Stimulated activated CD8-positive, alpha-beta memory T cell treated with anti-CD3 and anti-CD28 coated beads, Interleukin-15, amount 100 ng/mL, for 1 hour (primary cell): ENCODE data around the gene NXF2.
"Not testable (repeated sequence)": the region's sequence is repeated elsewhere in the genome, so short reads cannot be mapped to it uniquely, and the experiment has no call there.

Source experiments
- DNase-seq: peaks from one replicate; pipeline ENCODE4 v3.0.0-alpha.2; 2020; ENCODE audit warnings: low read depth

Gene NXF2, protein sequence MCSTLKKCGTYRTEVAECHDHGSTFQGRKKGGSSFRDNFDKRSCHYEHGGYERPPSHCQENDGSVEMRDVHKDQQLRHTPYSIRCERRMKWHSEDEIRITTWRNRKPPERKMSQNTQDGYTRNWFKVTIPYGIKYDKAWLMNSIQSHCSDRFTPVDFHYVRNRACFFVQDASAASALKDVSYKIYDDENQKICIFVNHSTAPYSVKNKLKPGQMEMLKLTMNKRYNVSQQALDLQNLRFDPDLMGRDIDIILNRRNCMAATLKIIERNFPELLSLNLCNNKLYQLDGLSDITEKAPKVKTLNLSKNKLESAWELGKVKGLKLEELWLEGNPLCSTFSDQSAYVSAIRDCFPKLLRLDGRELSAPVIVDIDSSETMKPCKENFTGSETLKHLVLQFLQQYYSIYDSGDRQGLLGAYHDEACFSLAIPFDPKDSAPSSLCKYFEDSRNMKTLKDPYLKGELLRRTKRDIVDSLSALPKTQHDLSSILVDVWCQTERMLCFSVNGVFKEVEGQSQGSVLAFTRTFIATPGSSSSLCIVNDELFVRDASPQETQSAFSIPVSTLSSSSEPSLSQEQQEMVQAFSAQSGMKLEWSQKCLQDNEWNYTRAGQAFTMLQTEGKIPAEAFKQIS

DNA sequence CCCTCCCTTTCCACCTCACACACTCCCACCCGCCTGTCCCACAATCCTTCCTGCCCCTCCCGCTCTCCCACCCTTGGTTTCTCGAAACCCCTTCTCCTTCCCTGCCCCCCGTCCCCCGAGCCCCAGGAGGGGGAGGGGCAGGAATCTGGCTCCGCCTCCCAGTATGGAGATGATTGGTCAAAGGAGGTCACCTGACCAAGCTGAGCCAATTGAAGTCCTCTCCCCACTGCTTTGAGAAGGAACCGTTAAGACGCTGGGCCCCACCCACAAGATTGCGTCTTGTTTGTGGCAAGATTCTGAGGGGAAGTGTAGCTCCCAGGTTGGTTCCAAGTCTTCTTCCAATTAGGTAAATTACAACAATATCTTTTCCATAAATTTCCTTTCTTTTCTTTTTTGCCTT lies at the start of gene NXF2:
Gene NXF2, plus strand, starts transcription at position 275 of the 400 bp plus-strand sequence. CDS start 59,912 bp downstream, outside the sequence.
- DNase-seq = not testable (repeated sequence)

DNA sequence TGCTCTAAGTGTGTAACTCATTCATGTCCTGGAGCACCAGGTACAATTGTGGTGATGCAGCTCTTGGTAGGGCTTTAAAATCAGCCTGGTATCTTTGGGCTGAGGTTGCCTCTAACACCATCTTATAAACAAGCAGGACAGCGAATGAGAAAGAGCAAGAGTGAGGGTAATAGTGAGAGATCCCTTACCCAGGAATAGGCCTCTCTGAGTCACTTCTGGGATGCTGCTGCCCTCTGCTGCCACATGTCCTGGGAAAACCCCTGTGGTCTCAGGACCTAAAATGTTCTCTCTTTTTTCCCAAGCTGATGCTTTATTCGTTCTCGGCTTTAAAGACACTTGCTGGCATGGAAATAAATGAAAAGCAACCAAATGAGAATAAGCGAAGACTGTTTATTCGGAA lies 39.0 kb upstream of the NXF2 start:
- DNase-seq = not testable (repeated sequence)

DNA sequence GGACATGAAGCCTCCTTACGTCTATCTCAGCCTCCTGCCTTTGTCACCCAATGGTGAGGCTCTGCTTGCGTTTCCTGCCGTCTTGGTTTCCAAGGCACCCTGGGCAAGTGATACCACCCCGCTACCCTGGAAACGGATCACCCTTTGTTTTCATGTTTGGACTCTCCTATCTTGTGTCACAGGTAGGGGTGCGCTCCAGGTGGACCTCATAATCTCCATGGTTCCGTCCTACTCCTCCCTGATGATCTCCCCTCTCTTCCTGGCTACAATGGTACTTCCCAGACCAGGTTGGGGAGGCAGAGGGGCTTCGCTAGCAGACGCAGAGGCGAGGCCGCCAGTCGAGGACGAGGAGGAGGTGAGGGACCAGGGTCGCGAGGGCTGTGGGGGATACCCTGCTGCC lies 32.0 kb upstream of the NXF2 start, which contains the start of gene TCP11X1:
Gene TCP11X1, plus strand, starts transcription at position 316 of the 400 bp plus-strand sequence.
- DNase-seq = not testable (repeated sequence)

DNA sequence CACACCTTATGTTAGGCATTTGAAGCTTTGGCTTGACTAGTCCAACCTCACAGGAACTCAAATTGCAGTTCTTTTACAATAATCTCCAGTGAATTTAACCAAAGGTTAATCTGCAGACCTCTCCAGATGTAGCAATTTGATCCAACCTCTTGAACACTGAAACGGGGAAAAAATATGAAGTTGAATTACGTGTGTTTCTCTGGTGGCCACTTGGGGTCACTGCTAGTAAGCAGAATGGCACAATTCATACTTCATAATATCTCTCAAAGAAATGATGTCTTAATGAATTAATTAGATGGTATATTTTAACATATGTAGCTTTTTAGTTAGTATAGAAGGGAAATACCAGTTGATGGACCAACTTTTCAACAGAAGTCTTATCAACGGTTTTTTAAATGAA lies 30.5 kb upstream of the NXF2 start:
- DNase-seq = not testable (repeated sequence)

DNA sequence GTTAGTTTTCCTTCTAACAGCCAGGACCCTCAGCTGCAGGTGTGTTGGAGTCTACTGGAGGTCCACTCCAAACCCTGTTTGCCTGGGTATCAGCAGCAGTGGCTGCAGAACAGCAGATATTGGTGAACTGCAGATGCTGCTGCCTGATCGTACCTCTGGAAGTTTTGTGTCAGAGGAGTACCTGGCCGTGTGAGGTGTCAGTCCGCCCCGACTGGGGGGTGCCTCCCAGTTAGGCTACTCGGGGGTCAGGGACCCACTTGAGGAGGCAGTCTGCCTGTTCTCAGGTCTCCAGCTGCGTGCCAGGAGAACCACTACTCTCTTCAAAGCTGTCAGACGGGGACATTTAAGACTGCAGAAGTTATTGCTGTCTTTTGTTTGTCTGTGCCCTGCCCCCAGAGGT lies 11.3 kb upstream of the NXF2 start:
- not testable (repeated sequence) for DNase-seq

DNA sequence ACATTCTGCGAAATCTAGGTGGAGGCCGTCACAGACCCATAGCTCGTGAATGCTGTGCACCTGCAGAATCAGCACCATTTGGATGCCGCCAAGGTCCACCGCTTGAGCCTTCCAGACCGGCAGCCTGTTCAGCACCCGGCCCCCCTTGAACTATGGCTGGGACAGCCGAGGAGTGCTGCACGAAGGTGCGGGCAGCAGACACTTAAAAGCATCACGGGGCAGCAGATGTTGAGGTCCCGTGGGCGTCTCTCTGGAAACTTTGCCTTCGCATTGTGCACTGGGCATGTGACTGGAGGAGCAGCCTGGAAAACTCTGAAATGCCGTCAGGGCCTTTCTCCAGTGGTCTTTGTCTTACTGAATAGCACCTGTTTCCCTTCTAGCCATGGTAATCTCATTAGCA lies 6.7 kb upstream of the NXF2 start:
- DNase-seq = not testable (repeated sequence)

DNA sequence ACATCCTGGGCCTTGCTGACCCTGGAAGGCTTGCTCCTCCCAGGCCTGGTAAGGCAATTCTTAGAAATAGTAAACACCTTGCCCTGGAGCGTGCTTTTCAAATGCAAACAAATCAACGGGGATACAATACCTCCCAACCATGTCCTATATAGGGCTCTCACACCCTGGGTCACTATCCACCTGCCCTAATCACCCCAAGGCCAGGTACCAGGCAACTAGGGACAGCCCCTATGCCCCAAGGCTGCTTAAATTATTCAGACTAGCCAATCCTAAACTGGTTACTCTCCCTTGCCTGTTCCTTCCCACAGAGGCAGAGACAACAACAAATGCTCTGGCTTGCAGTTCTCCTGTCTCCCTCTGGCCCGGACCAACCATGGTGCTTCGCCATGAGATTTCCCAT lies 25.3 kb downstream of the NXF2 start:
- DNase-seq = not testable (repeated sequence)

DNA sequence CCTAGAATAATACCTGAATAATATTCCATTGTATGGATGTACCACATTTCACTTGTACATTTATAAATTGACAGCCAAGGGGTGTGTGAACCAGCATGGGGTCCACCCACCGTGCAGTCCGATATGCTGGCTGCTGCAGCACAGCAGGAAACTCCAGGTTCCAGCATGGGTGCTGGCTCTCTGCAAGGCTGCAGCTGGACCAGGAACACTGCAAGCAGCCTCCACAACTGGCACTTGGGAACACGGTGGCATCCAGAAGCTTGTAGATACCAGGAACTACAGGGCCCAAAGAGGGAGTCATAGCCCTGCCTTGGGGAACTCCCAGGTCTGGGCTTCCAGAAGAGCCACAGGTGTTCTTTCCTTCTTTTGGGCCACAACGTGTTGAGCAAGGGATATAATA lies 91.2 kb downstream of the NXF2 start:
- DNase-seq = no peak

DNA sequence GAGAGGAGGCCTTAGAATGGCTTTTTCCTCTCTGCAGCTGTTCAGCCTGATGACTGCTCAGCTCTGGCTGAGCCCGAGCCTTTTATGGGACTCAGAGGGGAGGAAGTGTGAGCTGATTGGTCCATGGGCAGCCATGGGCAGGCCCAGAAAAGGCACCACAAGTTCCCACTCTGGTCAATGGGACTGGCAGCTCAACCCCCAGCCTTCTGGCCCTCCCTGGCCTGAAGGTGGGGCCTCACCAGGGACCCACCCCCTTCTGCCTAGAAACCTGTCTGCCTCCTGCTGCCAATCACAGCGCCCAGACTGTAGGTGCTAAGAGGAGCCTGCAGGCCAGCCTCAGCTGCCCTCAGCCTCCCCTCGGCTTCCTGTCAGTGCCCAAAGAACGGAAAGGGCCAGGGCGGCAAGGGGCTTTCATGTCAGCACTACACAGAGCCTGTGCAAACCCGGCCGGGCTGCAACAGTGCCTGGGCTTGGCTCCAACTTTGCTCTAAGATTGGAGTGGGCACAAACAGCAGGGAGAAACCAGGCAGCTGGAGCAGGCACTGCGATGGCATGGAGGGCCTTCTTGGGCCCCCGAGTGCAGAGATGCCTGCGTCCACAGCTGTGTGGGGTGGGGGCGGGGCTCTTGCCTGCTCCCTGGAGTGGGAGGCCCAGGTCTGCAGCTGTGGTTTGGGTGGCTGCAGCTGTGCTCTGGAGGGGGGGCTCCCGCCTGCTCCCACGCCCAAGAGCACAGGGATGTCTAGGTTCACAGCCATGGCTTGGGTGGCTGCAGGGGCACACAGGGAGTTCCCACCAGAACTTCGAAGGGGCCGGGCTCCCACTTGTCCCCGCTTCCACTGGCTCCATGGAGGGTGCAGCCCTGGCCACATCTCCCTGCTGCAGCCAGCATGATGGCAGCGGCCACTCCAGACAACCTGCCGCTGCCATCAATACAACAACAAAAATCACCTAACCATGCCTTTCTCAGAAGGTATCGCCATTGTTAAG lies 92.6 kb downstream of the NXF2 start:
- DNase-seq = no peak

DNA sequence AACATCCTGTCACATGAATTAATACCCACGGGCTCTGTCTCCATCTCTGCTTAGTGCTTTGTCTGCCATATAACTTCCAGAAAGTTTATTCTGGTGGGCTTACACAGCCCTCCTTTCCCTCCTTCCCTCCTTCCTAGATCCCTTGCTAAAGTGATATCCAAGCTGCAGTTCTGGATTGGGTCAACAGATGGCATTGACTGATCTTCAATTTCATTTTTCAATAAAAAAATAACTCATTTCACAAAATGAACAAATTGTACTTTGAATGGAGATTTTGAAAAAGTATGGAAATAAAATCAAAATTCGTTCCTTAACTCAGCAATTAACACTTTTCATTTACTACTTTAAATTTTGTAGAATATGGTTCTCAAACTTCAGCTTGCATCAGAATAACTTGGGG lies 94.9 kb downstream of the NXF2 start:
- no peak for DNase-seq

DNA sequence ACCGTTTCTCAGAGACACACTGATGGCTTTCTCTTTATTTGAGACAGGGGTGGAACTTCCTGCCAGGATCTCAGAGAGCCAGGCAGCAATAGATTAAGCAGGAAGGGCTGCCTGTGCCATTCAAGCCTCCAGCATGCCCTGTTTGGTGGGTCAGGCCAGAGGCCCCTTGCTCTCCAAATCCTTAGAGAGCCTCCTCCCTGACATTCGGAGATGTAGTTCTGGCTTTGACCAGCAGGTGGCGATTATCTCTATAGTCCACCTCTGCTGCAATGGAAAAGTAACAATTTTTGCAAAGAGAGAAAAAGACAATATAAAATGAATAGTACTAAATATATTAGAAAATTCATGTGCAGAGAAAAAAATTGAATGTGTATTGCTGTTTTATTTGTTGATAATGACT lies 98.9 kb downstream of the NXF2 start:
- peak; percentile 51 for DNase-seq
